Osteoblast (primary cell): ENCODE data around the gene CNTFR. TPM values are rescaled to one million over a fixed set of nuclear protein-coding genes. Genes with fewer than 3 reads are reported as not detected.

Experiments used
- DNase-seq: peaks from one replicate; pipeline ENCODE4 v3.0.0; 2011; ENCODE audit warnings: low spot score, mixed read lengths; ENCODE audit not compliant: insufficient read length; ENCODE audit errors: missing footprints
- H2AFZ ChIP-seq: 2 replicates; pipeline ENCODE4 v1.6.0; 2011; ENCODE audit warnings: mild to moderate bottlenecking, low read length
- H3K27ac ChIP-seq: 2 replicates; pipeline ENCODE4 v1.5.1; 2011; ENCODE audit warnings: mild to moderate bottlenecking, low read depth, low read length, moderate library complexity
- H3K27me3 ChIP-seq: 2 replicates; pipeline ENCODE4 v1.6.0; 2012; ENCODE audit warnings: mild to moderate bottlenecking, control low read depth, inconsistent platforms, low read length, moderate library complexity; ENCODE audit not compliant: insufficient read depth
- H3K36me3 ChIP-seq: 2 replicates; pipeline ENCODE4 v1.5.1; 2011; ENCODE audit warnings: mild to moderate bottlenecking, low read length, control low read depth, moderate library complexity; ENCODE audit not compliant: insufficient read depth
- H3K4me1 ChIP-seq: 2 replicates; pipeline ENCODE4 v1.5.1; 2011; ENCODE audit warnings: mild to moderate bottlenecking, low read length, control low read depth, moderate library complexity; ENCODE audit not compliant: insufficient read depth
- H3K4me2 ChIP-seq: 2 replicates; pipeline ENCODE4 v1.6.0; 2011; ENCODE audit warnings: mild to moderate bottlenecking, low read length; ENCODE audit not compliant: insufficient read depth
- H3K4me3 ChIP-seq: fragments of 200-600 bp; sonication (generic); 3 replicates; pipeline ENCODE4 v1.5.1; 2012; ENCODE audit warnings: mild to moderate bottlenecking, low read length, inconsistent platforms; ENCODE audit not compliant: insufficient read depth
- H3K79me2 ChIP-seq: 2 replicates; pipeline ENCODE4 v1.6.0; 2012; ENCODE audit warnings: mild to moderate bottlenecking, low read length, control low read depth, inconsistent platforms; ENCODE audit not compliant: insufficient read depth
- H3K9me3 ChIP-seq: 2 replicates; pipeline ENCODE4 v1.5.1; 2011; ENCODE audit warnings: low read depth, low read length, control low read depth
- H4K20me1 ChIP-seq: 2 replicates; pipeline ENCODE4 v1.6.0; 2012; ENCODE audit warnings: mild to moderate bottlenecking, low read length, control low read depth; ENCODE audit not compliant: insufficient read depth
- CTCF ChIP-seq: IDR thresholded peaks from 2 replicates; pipeline ENCODE4 v1.5.1; 2011; ENCODE audit warnings: mild to moderate bottlenecking, low read depth, low read length, moderate library complexity; ENCODE audit errors: extremely low read depth
- total RNA-seq: library from RNA; depleted of rRNA; stranded (reverse); fragments of >200 nt; gene quantifications from 2 replicates; pipeline ENCODE4 v1.2.3, GENCODE V29; 2012

The CNTFR gene
- total RNA-seq, 1 donor, result not detected

DNA sequence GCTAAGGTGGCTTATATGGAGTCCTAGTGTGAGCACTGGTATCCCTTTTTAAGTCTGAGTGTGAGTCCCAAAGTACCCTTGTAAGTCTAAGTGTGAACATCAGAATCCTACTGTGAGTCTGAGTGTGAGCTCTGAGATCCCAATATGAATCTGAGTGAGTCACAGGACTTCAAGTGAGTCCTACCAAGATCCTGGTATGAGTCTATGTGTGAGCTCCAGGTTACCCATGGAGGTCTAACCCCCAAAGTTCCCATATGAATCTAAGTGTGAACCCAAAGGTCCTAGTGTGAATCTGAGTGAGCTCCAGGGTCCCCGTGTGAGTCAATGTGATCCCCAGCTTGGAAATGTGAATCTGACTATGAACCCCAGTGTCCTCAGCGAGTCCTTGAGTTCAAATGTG lies 2.3 kb downstream of the CNTFR start:
- H3K27me3 ChIP-seq, result peaks cover 77% of the 10 kb centered on the region

GRCh38 chr9:34585946-34586669 lies 3.4 kb downstream of the CNTFR start:
- H3K27me3 ChIP-seq, result peaks cover 75% of the 10 kb centered on the region

More for the DNA sequence above, 2.3 kb downstream of the CNTFR start:
- Histone ChIP-seq H3K4me1 (no peaks in the 10 kb centered on the region), H3K4me3 (no peak overlapping the region), H3K79me2 (no peaks in the 10 kb centered on the region), H3K4me2 (no peak overlapping the region), H4K20me1 (peaks cover 3% of the 10 kb centered on the region), H3K27ac (no peak overlapping the region), H3K9me3 (no peaks in the 10 kb centered on the region), H3K36me3 (no peaks in the 10 kb centered on the region), H2AFZ (no peak overlapping the region)
- DNase-seq, result no peak
- TF ChIP-seq CTCF, result no peak

DNA sequence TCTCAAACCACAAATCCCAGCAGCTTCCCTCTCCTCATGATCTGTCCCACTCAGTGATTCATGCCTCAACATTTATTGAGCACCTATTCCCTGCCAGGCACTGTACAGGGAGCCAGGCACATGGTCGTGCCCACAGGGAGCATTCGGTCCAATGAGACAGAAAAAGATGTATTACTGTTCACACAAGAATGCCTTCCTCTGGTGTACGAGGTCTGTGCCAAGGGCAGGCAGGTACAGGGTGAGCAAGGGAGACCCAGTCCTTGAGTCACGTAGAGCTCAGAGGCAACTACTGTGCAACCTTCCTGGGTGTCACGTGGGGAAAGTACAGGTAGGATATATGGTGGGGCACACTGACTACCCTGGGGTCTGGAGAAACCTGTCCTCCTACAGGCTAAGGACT lies 4.6 kb downstream of the CNTFR start:
- Histone ChIP-seq H2AFZ (no peak overlapping the region), H3K9me3 (no peaks in the 10 kb centered on the region), H3K4me2 (no peak overlapping the region), H3K4me3 (no peak overlapping the region), H3K79me2 (no peaks in the 10 kb centered on the region), H4K20me1 (no peaks in the 10 kb centered on the region), H3K36me3 (no peaks in the 10 kb centered on the region), H3K27me3 (peaks cover 68% of the 10 kb centered on the region), H3K27ac (no peak overlapping the region), H3K4me1 (no peaks in the 10 kb centered on the region)
- no peak for TF ChIP-seq CTCF
- DNase-seq, result no peak

More at GRCh38 chr9:34585946-34586669, 3.4 kb downstream of the CNTFR start:
- TF ChIP-seq CTCF, result no peak
- H3K9me3 ChIP-seq, result no peaks in the 10 kb centered on the region
- H4K20me1 ChIP-seq, result no peaks in the 10 kb centered on the region
- no peak overlapping the region for H3K4me2 ChIP-seq
- H3K79me2 ChIP-seq, result no peaks in the 10 kb centered on the region
- H3K4me3 ChIP-seq, result no peak overlapping the region
- H3K36me3 ChIP-seq, result no peaks in the 10 kb centered on the region
- no peak overlapping the region for H3K27ac ChIP-seq
- no peak overlapping the region for H2AFZ ChIP-seq
- DNase-seq, result no peak
- no peaks in the 10 kb centered on the region for H3K4me1 ChIP-seq

- no peak for DNase-seq
Observed at GRCh38 chr9:34582787-34583186, 6.7 kb downstream of the CNTFR start.

More at GRCh38 chr9:34582787-34583186, 6.7 kb downstream of the CNTFR start:
- TF ChIP-seq CTCF, result no peak
- Histone ChIP-seq H3K27ac (no peak overlapping the region), H3K79me2 (no peaks in the 10 kb centered on the region), H3K36me3 (no peaks in the 10 kb centered on the region), H3K4me2 (no peak overlapping the region), H3K27me3 (peaks cover 68% of the 10 kb centered on the region), H2AFZ (no peak overlapping the region), H3K9me3 (no peaks in the 10 kb centered on the region), H3K4me1 (no peaks in the 10 kb centered on the region), H3K4me3 (no peak overlapping the region), H4K20me1 (no peaks in the 10 kb centered on the region)
